Measurements from ENCODE around the gene VPS18.
A peak's percentile ranks its signal among the peaks of the same experiment; 100 is the strongest.

Gene VPS18

GRCh38 chr15:40940296-40940801 is 46.1 kb downstream of the VPS18 start:
- TF ChIP-seq CTCF (IDR thresholded peaks at IDR 0.05; ENCODE audit: low read depth, low read length), result no peak
- no peak overlapping the region for H3K4me3 ChIP-seq (ENCODE audit: low read depth, low read length)
- DNase-seq, result no peak

GRCh38 chr15:40941068-40941527 is 46.8 kb downstream of the VPS18 start:
- Histone ChIP-seq H3K4me1 (peaks cover 7% of the 10 kb centered on the region), H3K4me3 (ENCODE audit: low read depth, low read length) (peak overlapping the region; percentile 61), H3K27me3 (no peaks in the 10 kb centered on the region), H3K36me3 (no peaks in the 10 kb centered on the region), H3K9me3 (no peaks in the 10 kb centered on the region)
- no peak for DNase-seq
- TF ChIP-seq CTCF (IDR thresholded peaks at IDR 0.05; ENCODE audit: low read depth, low read length), result no peak

More at GRCh38 chr15:40940296-40940801, 46.1 kb downstream of the VPS18 start:
- H3K4me1 ChIP-seq, result peaks cover 7% of the 10 kb centered on the region
- H3K36me3 ChIP-seq, result no peaks in the 10 kb centered on the region
- no peaks in the 10 kb centered on the region for H3K27me3 ChIP-seq
- no peaks in the 10 kb centered on the region for H3K9me3 ChIP-seq

GRCh38 chr15:40941528-40942336 is 47.5 kb downstream of the VPS18 start:
- Histone ChIP-seq H3K27me3 (no peaks in the 10 kb centered on the region), H3K4me1 (peaks cover 7% of the 10 kb centered on the region), H3K36me3 (no peaks in the 10 kb centered on the region), H3K9me3 (no peaks in the 10 kb centered on the region), H3K4me3 (ENCODE audit: low read depth, low read length) (peak overlapping the region; percentile 61)
- TF ChIP-seq CTCF (IDR thresholded peaks at IDR 0.05; ENCODE audit: low read depth, low read length), result peak; percentile 26
- peak; percentile 82 for DNase-seq

- H3K36me3 ChIP-seq, result no peaks in the 10 kb centered on the region
- peaks cover 7% of the 10 kb centered on the region for H3K4me1 ChIP-seq
- no peaks in the 10 kb centered on the region for H3K27me3 ChIP-seq
- peak overlapping the region; percentile 61 for H3K4me3 ChIP-seq (ENCODE audit: low read depth, low read length)
- H3K9me3 ChIP-seq, result no peaks in the 10 kb centered on the region
- no peak for DNase-seq
- TF ChIP-seq CTCF (IDR thresholded peaks at IDR 0.05; ENCODE audit: low read depth, low read length), result no peak
Observed at GRCh38 chr15:40942337-40942854, 48.1 kb downstream of the VPS18 start.

GRCh38 chr15:40942878-40943277 is 48.6 kb downstream of the VPS18 start:
- H3K9me3 ChIP-seq, result no peaks in the 10 kb centered on the region
- H3K4me1 ChIP-seq, result peaks cover 7% of the 10 kb centered on the region
- TF ChIP-seq CTCF (IDR thresholded peaks at IDR 0.05; ENCODE audit: low read depth, low read length), result no peak
- DNase-seq, result no peak
- no peaks in the 10 kb centered on the region for H3K27me3 ChIP-seq
- H3K4me3 ChIP-seq (ENCODE audit: low read depth, low read length), result no peak overlapping the region
- H3K36me3 ChIP-seq, result no peaks in the 10 kb centered on the region

All from BE2C (cell line).